HG02840 (cell line): ENCODE results near the gene TMEM9.

Experiments
- ATAC-seq: cut with Tn5 transposase; IDR thresholded peaks from one replicate; pipeline ENCODE4 v1.9.1; 2021; ENCODE audit warnings: mild to moderate bottlenecking, moderate library complexity, moderate number of reproducible peaks; ENCODE audit not compliant: unreplicated experiment, low FRiP score

Gene TMEM9

GRCh38 chr1:201131398-201131797 is 22.9 kb downstream of the TMEM9 start:
- ATAC-seq: no peak

GRCh38 chr1:201128962-201129361 is 25.3 kb downstream of the TMEM9 start:
- no peak for ATAC-seq

GRCh38 chr1:201128476-201128875 is 25.8 kb downstream of the TMEM9 start:
- ATAC-seq: no peak

- ATAC-seq: no peak
Observed at GRCh38 chr1:201127755-201128455, 26.4 kb downstream of the TMEM9 start.

- ATAC-seq: no peak
Observed at GRCh38 chr1:201126832-201127754, 27.2 kb downstream of the TMEM9 start, which contains the start of gene ASCL5. ASCL5 (minus strand) TSS chr1:201127184; CDS start chr1:201115372, 11,812 bp downstream.

GRCh38 chr1:201126463-201126831 is 27.8 kb downstream of the TMEM9 start:
- ATAC-seq: no peak

- ATAC-seq: no peak
Observed at GRCh38 chr1:201125800-201126199, 28.5 kb downstream of the TMEM9 start.

GRCh38 chr1:201125019-201125418 is 29.3 kb downstream of the TMEM9 start:
- ATAC-seq: no peak

GRCh38 chr1:201123866-201124265 is 30.4 kb downstream of the TMEM9 start:
- no peak for ATAC-seq

- ATAC-seq: no peak
Observed at GRCh38 chr1:201122321-201122957, 31.8 kb downstream of the TMEM9 start.

GRCh38 chr1:201119206-201120197 is 34.8 kb downstream of the TMEM9 start:
- no peak for ATAC-seq

GRCh38 chr1:201116091-201116490 is 38.2 kb downstream of the TMEM9 start:
- no peak for ATAC-seq

- ATAC-seq: no peak
Observed at GRCh38 chr1:201115390-201115937, 38.8 kb downstream of the TMEM9 start.

GRCh38 chr1:201114245-201115131 is 39.8 kb downstream of the TMEM9 start:
- peak; percentile 76 for ATAC-seq

GRCh38 chr1:201113451-201114244 is 40.6 kb downstream of the TMEM9 start:
- no peak for ATAC-seq

GRCh38 chr1:201112926-201113325 is 41.3 kb downstream of the TMEM9 start:
- no peak for ATAC-seq

- no peak for ATAC-seq
Observed at GRCh38 chr1:201112173-201112731, 42.0 kb downstream of the TMEM9 start, which contains the start of gene CACNA1S. CACNA1S (minus strand) TSS chr1:201112426; CDS start chr1:201112339, 87 bp downstream.
